GM21367 (cell line): ENCODE data around the gene PPP1R7.

Source experiments
- ATAC-seq: cut with Tn5 transposase; IDR thresholded peaks from one replicate; pipeline ENCODE4 v1.9.1; 2021; ENCODE audit not compliant: unreplicated experiment

Gene PPP1R7

DNA sequence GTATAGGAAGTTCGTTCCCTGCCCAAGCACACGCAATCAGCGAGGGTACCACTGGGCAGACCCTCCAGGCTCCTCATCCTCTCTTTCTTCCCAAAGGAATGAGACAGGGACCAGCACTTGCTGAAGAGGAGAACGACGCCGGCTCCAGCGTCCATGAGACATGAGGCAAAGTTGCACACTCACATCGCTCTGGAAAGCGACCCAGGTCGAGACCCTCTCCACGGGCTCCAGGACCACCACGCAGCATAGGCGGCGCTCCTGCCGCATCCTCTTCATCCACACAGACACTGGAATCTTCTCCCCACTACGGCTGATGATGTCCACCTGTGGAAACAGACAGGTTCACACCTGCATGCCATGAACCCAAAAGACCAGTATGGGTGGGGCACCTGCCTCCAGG is 11.8 kb upstream of the PPP1R7 start:
- ATAC-seq: no peak

DNA sequence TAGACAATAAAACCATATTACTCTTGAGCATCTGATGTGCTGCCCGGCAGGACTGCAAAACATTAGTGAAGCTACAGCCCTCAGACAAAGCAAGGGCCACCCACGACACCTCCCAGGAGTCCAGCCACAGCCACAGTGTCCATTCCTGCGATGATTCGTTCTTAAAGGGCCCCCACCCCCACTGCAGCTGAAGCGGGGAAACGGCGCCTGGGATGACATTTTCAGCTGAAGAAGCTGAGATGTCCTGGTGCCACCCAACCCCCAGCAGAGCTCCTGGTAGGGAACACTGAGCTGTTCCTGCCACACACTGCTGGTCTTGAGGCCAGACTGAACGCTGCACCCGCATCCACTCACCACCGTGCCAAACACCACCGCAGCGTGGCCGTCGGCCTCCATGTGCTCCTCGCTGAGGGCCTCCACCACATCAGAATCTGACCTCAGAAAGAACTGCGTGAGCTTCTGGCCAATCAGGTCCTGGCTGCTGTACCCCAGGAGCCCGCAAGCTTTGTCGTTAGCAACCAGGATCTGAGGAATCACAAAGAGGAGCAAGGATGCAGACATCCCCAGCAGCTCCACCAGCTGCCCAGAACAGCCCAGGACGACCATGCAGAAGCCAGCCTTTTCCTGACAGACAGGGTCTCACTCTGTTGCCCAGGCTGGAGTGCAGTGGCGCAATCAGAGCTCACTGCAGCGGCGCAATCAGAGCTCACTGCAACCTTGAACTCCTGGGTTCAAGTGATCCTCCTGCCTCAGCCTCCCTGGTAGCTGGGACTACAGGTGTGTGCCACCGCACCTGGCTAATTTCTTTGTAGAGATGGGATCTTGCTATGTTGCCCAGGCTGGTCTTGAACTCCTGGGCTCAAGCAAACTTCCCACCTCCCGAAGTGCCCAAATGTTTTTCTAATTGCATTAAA is 10.5 kb upstream of the PPP1R7 start:
- no peak for ATAC-seq

DNA sequence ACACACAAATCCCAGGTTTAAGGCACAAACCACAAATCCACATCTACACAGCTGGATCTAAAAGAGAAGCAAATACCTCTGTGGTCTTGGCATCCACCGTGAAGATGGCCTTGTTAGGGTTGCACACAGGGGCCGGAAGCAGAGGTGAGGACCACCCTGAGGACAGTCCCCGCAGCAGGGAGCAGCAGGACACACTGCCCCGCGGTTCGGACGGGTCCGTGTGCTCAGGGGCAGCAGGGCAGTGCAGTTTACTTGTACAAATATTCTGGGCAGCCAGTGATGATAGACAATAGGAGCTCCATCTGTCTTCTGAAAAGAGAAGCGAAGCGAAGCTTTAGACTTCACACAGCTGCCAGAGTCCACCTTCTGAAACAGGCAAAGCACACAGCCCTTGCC is 9.8 kb upstream of the PPP1R7 start:
- no peak for ATAC-seq

DNA sequence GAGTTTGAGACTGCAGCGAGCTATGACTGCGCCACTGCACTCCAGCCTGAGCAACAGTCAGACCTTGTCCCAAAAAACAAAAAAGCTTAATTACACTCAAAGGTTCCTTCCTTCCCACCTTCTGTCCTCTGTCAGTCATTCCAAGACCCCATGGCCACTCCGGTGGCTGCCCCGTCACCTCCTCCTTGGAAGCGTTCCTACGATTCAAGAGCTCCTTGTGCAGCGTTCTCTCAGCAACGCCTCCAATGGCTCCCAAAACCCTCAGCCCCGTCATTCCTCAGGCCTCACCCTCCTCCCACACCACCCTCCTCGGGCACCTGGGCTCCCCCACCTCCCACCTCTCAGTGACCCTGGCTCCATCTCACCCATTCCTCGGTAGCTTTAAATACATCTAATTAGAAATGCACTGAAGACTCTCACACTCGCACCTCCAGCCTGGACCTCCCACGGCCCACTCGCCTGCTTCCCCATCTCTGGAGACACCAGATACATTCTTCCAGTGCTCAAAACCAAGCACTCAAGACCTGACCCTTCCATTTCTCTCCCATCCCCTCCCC is 9.0 kb upstream of the PPP1R7 start:
- no peak for ATAC-seq

DNA sequence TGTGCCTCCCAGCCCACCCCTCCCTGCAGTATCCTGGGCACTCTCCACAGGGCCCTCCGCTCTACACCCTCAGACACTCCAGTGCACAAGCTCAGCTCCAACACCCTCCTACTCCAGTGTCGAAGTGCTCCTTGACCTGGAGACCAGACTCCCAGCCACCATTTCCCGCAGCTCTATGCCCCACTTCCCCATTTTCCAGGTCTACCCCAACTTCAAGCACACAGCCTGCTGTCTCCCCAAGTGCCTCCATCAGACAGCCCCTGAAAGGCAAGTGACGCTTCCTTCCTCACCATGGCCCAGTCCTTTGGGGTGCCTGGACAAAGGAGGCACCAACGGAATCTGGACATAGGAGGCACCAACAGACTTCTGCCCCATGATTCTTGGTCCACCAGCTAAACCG is 8.2 kb upstream of the PPP1R7 start:
- no peak for ATAC-seq

DNA sequence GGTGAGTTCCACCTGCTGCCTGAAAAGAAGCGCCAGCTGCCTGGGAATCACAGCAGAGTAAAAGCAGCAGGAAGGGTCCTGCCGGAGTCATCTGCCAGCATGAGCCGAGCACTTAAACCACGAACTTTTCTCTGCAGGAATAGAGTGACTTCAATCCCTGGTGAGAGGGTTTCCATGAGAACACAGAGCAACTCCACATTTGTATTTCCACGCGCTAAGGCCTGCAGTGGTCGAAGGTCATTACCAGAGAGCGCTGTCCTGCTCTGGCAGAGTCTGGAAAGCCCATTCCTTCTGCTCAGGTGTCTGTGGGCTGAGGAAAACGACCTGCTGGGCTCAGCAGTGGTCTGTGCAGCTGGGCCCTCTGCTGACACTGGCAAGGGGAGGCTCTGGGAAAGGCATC is 7.7 kb upstream of the PPP1R7 start:
- no peak for ATAC-seq

DNA sequence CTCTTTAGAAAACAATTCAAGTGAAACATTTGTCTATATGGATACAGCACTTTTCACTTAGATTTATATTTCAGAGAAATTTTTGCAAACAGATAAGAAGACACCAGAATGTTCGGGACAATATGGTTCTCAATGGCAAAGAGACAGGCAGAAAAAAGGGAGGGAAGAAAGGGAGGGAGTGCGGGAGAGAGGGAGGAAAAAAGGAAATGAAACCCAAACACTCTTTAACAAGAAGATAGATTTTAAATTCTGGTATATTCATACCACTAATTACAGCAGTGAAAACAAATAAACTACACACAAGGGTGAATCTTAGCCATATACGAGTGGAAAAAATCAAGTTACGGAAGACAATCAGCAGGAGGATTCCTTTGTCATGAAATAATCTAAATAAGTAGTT is 4.0 kb upstream of the PPP1R7 start:
- ATAC-seq: no peak

DNA sequence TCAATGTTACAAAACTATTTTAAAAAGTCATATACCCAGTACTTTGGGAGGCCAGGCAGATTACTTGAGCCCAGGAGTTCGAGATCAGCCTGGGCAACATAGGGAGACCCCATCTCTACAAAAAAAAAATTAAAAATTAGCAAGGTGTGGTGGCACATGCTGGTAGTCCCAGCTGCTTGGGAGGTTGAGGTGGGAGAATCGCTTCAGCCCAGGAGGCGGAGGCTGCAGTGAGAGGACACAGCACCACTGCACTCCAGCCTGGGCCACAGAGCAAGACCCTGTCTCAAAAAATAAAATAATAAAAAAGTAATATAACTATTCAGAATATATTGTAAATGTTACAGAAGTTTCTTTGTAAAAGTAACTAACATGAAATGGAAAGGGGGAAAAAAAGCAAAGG is 2.9 kb upstream of the PPP1R7 start:
- no peak for ATAC-seq

DNA sequence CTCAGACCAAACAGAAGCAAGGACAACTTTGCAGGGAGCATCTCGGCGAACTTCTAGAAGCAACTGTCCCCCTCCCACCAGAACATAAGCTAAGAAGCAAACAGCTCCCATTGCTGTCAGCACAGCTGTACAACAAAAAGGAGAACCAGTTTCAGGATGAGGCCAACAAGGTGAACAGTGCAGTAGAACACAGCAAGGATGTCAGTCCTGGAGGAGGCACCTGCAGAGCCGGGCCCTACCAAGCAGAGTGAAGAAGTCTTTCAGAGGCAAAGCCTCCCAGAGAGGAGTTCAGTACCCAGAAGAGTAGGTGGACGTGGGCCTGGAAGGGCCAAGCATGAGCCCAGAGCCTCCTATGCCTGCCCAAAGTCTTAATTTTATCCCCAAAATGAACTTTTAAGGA is 2.0 kb upstream of the PPP1R7 start:
- ATAC-seq: no peak

DNA sequence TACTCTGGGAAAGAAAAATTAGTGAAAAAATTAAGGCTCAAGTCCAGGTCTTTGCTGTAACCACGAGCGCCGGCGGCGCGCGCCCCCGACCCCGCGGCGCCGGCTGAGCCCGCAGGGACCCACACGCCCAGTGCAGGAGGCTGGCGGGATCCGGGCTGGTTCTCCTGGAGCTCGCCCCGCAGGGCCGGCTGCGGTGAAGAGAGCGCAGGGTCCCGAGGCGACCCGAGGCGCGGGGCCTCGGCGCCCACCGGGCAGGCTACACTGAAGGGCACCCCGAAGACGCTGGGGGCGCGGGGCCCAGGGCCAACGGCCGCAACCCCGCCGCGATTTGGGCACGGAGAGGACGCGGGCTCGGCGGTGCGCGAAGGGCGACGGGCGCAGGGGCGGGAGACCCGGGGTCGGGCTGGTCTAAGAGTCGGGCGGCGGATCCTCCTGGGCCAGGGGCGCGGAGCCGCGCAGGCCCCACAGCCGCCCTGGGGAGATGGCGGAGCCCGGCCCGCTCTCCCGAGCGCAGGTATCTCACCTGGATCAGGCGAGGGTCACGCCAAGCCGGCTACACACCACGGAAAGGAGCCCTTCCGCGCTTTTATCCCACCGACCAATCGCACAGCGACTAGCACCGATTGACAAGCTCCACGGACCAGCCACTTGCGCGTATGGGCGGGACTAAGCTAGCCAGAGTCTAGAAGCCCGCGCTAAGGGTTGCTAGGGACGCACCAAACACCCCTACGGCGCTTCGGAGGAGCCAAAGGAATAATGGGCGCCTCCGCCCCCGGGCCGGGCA is 1.2 kb upstream of the PPP1R7 start, which contains the start of gene PASK:
PASK (minus strand) TSS at position 582 of the 784 bp plus-strand sequence. CDS start 6,440 bp downstream, outside the sequence.
- ATAC-seq: peak; percentile 76

DNA sequence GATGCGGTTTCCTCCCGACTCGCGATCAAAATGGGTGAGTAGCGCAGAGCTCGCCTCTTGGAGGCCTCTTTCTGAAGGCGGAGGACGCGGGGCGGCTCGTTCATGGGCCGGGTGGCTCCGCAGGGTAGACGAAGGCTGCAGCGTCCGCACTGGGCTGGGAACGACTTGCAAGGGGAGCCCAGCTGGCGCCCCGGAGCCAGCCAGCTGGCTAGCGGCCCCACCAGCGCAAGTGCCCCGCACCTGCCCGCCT is 667 bp upstream of the PPP1R7 start:
- peak; percentile 7 for ATAC-seq

DNA sequence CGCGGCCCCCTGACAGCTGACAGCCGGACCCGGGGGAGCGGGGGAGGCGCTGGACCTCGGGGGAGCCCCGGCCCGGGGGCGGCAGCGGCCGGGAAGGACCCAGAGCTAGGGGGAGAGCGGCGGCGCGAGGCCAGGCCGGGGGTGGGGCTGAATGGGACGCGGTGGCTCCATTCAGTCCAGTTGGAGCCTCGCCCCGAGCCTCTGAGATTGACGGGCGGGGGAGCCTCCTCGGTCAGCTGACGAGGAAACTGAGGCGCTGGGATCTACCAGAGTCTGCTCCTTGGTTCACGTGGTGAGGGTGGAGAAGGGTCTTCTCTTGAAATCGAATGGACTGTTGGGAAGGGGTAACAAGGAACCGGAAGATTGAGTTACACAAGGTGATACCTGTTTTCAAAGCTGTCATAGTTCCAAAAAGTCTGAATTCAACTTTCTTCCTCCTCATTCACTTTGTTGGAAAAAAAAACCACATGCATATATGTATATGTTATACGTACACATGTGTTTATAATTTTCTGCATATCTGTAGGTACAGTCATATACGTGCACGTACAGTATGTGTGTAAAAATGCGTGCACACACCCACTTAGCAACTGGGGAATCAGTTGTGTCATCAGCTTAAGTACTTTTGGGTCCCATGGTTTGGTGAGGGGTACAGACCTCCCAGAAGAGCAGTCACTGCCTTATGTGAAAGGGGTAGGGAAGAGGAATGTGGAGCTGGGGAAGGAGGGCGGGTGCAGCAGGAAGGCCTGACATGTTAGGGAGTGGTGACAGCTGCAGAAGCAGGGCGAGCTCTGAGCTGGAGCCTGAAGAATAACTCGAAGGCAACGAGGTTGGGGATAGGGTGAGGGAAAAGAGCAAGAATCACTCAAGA is 628 bp downstream of the PPP1R7 start:
- no peak for ATAC-seq

DNA sequence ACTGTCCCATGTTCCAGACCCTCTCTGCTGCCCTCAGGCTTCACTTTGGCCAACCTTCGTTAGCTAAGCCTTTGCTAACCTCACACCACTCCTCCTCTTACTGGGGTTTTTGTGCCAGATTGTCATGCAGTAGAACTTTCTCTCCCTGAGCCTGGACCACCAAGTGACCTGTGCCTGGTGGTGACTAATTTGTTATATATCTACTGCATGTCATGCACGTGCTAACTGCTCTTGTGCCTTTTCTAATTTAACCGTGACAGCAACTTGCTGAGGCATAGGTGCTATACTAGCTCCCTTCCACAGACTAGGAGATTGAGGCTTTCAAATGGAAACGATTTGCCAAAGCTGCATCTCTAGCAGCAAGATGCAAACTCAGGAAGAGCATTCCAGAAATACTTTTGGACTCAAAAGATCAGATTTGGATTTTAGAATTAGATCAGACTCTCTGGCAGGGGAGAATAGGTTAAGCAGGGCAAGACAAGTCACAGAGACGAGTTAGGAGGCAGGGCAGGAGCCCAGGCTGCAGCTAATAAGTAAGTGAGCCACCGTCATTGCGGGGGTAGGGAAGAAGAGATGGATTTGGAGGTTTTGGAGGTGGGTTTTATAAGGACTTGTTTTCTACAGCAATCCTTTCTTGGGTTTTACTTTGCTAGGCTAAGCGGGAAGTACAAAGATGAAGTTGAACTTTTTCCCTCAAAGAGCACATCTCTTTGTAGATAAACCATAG is 1.8 kb downstream of the PPP1R7 start:
- ATAC-seq: no peak

DNA sequence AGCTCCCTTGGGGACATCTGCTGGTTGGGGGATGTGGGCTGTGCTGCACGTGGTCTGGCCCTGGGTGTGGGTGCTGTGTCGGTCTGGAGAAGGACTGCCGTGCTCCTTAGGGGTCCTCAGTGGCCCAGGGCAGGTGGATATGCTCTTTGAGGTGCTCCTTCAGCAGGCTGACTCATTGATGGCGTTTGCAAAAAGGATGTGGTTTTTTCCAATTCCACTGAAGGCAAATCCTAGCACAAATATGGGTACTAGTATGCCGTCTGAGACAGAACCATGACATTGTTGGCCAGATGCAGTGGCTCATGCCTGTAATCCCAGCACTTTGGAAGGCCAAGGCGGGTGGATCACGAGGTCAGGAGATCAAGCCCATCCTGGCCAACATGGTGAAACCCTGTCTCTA is 3.3 kb downstream of the PPP1R7 start:
- ATAC-seq: no peak

DNA sequence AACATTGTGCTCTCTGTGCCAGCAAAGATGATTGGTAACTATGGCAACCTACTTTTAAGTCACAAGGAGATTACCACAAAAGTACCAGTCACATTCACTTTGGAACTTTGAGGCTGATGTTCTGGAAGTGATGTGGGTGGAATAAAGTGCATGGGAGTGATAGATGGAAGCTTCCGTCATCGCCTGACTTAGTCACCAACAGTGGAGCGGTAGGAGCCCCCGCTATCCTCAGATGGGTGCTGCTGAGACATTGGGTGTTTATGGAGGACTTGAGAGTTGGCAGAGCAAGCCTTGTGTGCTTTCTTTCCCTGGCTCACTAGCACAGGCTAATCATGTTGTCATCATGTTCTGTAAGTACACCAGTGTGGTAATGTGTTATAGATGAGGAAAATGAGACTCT is 4.6 kb downstream of the PPP1R7 start:
- no peak for ATAC-seq

DNA sequence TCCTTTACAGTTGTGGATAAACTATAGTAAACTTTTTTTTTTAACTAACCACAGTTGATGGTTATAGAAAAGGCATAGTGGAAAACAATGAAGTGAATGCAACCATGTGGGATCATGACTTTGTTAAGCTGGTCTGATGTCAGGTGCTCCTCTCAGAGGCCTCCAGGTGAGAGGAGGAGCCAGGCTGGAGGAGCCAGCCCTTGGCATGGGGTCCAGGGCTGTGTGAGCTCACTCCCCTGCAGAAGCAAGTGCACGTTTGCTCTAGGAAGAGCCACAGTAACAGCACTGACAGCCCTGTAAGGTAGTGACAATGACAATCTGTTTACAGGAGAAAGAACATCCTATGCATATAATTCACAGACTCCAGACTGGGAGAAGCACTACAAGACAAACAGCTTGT is 5.7 kb downstream of the PPP1R7 start:
- ATAC-seq: no peak

DNA sequence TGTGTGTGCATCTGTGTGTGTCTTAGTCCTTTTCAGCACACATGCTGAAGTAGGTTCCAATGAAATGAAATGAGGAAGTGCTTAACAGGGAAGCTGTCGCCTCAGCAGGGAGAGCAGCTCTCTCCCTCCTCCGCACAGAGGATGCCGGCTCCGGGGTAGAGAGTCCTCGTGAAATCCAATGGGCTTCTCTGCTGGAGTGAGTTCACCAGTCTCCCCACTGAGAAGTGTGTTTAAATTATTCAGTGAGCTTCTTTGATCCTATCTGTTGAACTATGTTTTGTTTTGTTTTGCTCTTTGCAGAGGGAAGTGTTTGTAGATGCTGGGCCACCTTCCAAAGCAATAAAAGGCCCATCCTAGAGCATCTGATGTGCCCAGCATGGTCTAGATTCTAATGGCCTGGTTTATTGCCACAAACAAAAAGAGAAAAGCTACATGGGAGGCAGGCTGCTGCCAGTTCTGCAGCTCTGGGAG is 6.7 kb downstream of the PPP1R7 start:
- no peak for ATAC-seq

DNA sequence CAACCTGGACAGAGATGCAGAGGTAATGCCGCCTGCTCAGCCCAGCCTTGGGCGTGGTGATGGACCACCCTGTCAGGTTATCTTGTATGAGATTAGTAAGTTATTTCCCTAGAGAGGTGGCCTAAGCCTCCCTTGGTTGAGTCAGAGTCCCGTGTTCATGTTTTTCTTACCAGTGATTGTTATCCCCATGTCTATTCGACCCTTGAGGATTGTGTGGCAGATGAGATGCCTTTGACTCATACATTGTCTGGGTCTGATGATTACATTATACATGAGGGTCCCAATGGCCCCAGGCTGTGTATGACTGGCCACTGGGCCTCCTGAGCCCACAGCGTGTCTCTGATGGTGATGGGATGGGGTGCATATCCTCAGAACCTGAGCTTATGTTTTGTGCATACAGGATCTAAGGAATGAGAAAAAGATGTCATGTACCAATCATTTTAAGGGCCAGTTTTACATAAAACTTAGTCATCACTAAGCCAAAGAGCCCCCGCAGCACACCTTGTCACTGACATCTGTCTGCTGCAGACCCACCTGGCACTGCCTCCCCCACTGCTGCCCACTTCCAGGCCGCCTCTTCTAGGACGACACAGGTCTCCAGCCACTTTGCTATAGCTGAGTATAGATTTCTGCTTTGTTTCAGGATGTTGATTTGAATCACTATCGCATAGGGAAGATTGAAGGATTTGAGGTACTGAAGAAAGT is 7.7 kb downstream of the PPP1R7 start:
- no peak for ATAC-seq

DNA sequence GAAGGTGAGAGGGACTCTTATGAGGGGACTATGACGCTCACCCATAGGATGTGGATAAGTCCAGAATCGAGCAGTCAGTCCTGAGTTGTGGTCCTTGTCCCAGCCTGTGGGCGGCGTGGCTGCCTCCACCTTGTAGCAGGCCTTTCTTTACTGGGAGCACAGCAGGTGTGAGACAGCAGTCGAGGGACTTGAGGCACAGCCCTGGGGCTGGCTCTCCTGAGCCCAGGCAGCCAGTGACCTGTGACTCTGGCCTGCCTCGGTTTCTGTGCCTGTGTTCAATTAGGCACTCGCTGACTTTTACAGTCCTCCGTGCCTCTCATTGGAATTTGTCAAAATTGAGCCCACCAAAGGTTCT is 8.3 kb downstream of the PPP1R7 start:
- no peak for ATAC-seq

DNA sequence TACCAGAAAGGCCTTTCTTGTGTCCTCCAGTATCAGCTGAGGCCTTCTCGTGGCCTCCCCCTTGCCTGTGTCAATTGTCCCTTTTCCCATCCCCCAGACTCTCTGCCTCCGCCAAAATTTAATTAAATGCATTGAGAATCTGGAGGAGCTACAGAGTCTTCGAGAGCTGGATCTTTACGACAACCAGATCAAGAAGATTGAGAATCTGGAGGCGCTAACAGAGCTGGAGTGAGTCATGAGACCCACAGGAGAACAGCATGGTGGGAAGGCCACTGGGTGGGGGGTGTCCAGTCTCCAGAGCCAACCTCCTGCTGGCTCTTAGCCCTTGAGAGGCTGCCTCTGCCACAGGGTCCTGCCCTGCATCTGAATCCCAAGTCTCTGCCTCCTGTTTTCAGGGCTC is 8.8 kb downstream of the PPP1R7 start:
- no peak for ATAC-seq
